GM23338 (cell line): Measurements from ENCODE around the gene SSBP2. TPM values are rescaled to one million over a fixed set of nuclear protein-coding genes. Genes with fewer than 3 reads are reported as not detected.

ENCODE experiments used
- ATAC-seq: fragments of 200-7000 bp; cut with Tn5 transposase; 3 replicates; pipeline ENCODE4 v1.9.1; 2020
- DNase-seq: peaks from one replicate; pipeline ENCODE4 v3.0.0-alpha.2; 2015; ENCODE audit warnings: low spot score
- H2AFZ ChIP-seq: fragments of 200-600 bp; sonication (generic); 2 replicates; pipeline ENCODE4 v1.8.0; 2016; ENCODE audit warnings: antibody characterized with exemption, mild to moderate bottlenecking, moderate library complexity
- H3F3A ChIP-seq: fragments of 200-600 bp; sonication (generic); replicated peaks from 2 replicates; pipeline ENCODE4 v1.8.0; 2017; ENCODE audit warnings: antibody characterized with exemption, mixed run types, low read depth
- H3K27ac ChIP-seq: fragments of 200-600 bp; sonication (generic); 2 replicates; pipeline ENCODE4 v1.6.1; 2016; ENCODE audit warnings: low read depth
- H3K27me3 ChIP-seq: fragments of 200-600 bp; sonication (generic); 2 replicates; pipeline ENCODE4 v1.8.0; 2016; ENCODE audit warnings: mild to moderate bottlenecking, mixed run types, moderate library complexity; ENCODE audit not compliant: insufficient read depth
- H3K36me3 ChIP-seq: fragments of 200-600 bp; sonication (generic); 2 replicates; pipeline ENCODE4 v1.8.0; 2016; ENCODE audit warnings: mild to moderate bottlenecking; ENCODE audit not compliant: insufficient read depth
- H3K4me1 ChIP-seq: fragments of 200-600 bp; sonication (generic); 2 replicates; pipeline ENCODE4 v1.8.0; 2016; ENCODE audit warnings: mild to moderate bottlenecking, moderate library complexity; ENCODE audit not compliant: insufficient read depth
- H3K4me2 ChIP-seq: fragments of 200-600 bp; sonication (generic); 2 replicates; pipeline ENCODE4 v1.7.1; 2017; ENCODE audit warnings: mixed run types
- H3K4me3 ChIP-seq: fragments of 200-600 bp; sonication (generic); 2 replicates; pipeline ENCODE4 v1.6.1; 2016; ENCODE audit warnings: mixed run types
- H3K79me2 ChIP-seq: fragments of 200-600 bp; sonication (generic); replicated peaks from 2 replicates; pipeline ENCODE4 v1.8.0; 2017; ENCODE audit warnings: mild to moderate bottlenecking; ENCODE audit not compliant: insufficient read depth
- H3K9me2 ChIP-seq: fragments of 200-600 bp; sonication (generic); 2 replicates; pipeline ENCODE4 v1.8.0; 2017; ENCODE audit not compliant: insufficient read depth
- H4K20me1 ChIP-seq: fragments of 200-600 bp; sonication (generic); replicated peaks from 2 replicates; pipeline ENCODE4 v1.8.0; 2017; ENCODE audit warnings: mild to moderate bottlenecking; ENCODE audit not compliant: insufficient read depth
- H3K27ac Mint-ChIP-seq: 2 replicates; pipeline ENCODE4 v1.8.0; 2020; ENCODE audit warnings: inconsistent platforms, mild to moderate bottlenecking, moderate library complexity, mixed read lengths
- H3K27me3 Mint-ChIP-seq: 3 replicates; pipeline ENCODE4 v1.8.0; 2022; ENCODE audit warnings: low read depth, mild to moderate bottlenecking, moderate library complexity, mixed read lengths, inconsistent platforms; ENCODE audit not compliant: insufficient read depth, poor library complexity
- H3K36me3 Mint-ChIP-seq: 3 replicates; pipeline ENCODE4 v1.8.0; 2021; ENCODE audit warnings: low read depth, mild to moderate bottlenecking, inconsistent platforms, moderate library complexity, mixed read lengths
- H3K4me1 Mint-ChIP-seq: 3 replicates; pipeline ENCODE4 v1.8.0; 2020; ENCODE audit warnings: mild to moderate bottlenecking, inconsistent platforms, mixed read lengths
- H3K4me3 Mint-ChIP-seq: 3 replicates; pipeline ENCODE4 v1.8.0; 2021; ENCODE audit warnings: moderate library complexity, mild to moderate bottlenecking, inconsistent platforms, mixed read lengths
- H3K9me3 Mint-ChIP-seq: 3 replicates; pipeline ENCODE4 v1.8.0; 2020; ENCODE audit warnings: moderate library complexity, mild to moderate bottlenecking, inconsistent platforms, mixed read lengths
- CREB1 ChIP-seq: fragments of 250-450 bp; sonication (Bioruptor Pico); IDR thresholded peaks from 2 replicates; pipeline ENCODE4 v1.5.0; 2020; ENCODE audit warnings: low read depth, mild to moderate bottlenecking, moderate library complexity
- EZH2 ChIP-seq: fragments of 200-600 bp; sonication (generic); IDR thresholded peaks from one replicate; pipeline ENCODE4 v1.8.0; 2017; ENCODE audit warnings: antibody characterized with exemption, mild to moderate bottlenecking, low read depth; ENCODE audit not compliant: unreplicated experiment
- EZH2phosphoT487 ChIP-seq: fragments of 200-600 bp; sonication (generic); IDR thresholded peaks from one replicate; pipeline ENCODE4 v1.8.1; 2018; ENCODE audit warnings: antibody characterized with exemption; ENCODE audit not compliant: unreplicated experiment
- JUNB ChIP-seq: IDR thresholded peaks from one replicate; pipeline ENCODE4 v1.6.1; 2016; ENCODE audit warnings: antibody characterized with exemption; ENCODE audit not compliant: unreplicated experiment
- NANOG ChIP-seq: IDR thresholded peaks from 2 replicates; pipeline ENCODE4 v1.6.1; 2016; ENCODE audit warnings: antibody characterized with exemption, borderline replicate concordance
- POLR2AphosphoS5 ChIP-seq: IDR thresholded peaks from 2 replicates; pipeline ENCODE4 v1.6.1; 2016; ENCODE audit warnings: antibody characterized with exemption, low read depth
- STAT1 ChIP-seq: IDR thresholded peaks from one replicate; pipeline ENCODE4 v1.6.1; 2016; ENCODE audit warnings: antibody characterized with exemption; ENCODE audit not compliant: unreplicated experiment
- polyA plus RNA-seq: library from polyadenylated mRNA; unstranded; fragments of >200 nt; fragmentation: Nextera tagmentation; extraction: Ambion mirVana; gene quantifications from 2 replicates; pipeline ENCODE4 v1.2.1, GENCODE V29; 2016
- total RNA-seq: library from RNA; depleted of rRNA; stranded (reverse); fragments of >200 nt; shearing (Covaris generic); gene quantifications from 2 replicates; pipeline ENCODE4 v1.2.3, GENCODE V29; 2014
- TF ChIP-seq, protein P1 (sequence below): IDR thresholded peaks from 2 replicates; pipeline ENCODE4 v1.6.1; 2016; ENCODE audit warnings: antibody characterized with exemption
- TF ChIP-seq, protein P2 (sequence below): fragments of 250-450 bp; sonication (Bioruptor Pico); IDR thresholded peaks from 2 replicates; pipeline ENCODE4 v1.5.0; 2020; ENCODE audit warnings: mild to moderate bottlenecking, moderate library complexity

The SSBP2 gene
- total and polyA plus RNA-seq, 2 experiments from 2014 or later: 21.5 to 24.7 TPM

GRCh38 chr5:81685471-81685870 is 65.4 kb downstream of the SSBP2 start:
- H3K27ac ChIP-seq: no peak overlapping the region
- no peaks in the 10 kb centered on the region; the same call in 1 of the 2 replicates for H3K9me2 ChIP-seq
- no peak overlapping the region for H2AFZ ChIP-seq
- no peaks in the 10 kb centered on the region for H3F3A ChIP-seq
- H4K20me1 ChIP-seq: no peaks in the 10 kb centered on the region
- no peak overlapping the region for H3K4me2 ChIP-seq
- H3K36me3 ChIP-seq: no peaks in the 10 kb centered on the region
- TF ChIP-seq CREB1 (CRISPR knock-in tag) (no peak), POLR2AphosphoS5 (no peak), NANOG (no peak), EZH2 (no peak), STAT1 (no peak), EZH2phosphoT487 (no peak), JUNB (no peak)
- TF ChIP-seq, protein P1, sequence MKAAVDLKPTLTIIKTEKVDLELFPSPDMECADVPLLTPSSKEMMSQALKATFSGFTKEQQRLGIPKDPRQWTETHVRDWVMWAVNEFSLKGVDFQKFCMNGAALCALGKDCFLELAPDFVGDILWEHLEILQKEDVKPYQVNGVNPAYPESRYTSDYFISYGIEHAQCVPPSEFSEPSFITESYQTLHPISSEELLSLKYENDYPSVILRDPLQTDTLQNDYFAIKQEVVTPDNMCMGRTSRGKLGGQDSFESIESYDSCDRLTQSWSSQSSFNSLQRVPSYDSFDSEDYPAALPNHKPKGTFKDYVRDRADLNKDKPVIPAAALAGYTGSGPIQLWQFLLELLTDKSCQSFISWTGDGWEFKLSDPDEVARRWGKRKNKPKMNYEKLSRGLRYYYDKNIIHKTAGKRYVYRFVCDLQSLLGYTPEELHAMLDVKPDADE: no peak
- TF ChIP-seq, protein P2, sequence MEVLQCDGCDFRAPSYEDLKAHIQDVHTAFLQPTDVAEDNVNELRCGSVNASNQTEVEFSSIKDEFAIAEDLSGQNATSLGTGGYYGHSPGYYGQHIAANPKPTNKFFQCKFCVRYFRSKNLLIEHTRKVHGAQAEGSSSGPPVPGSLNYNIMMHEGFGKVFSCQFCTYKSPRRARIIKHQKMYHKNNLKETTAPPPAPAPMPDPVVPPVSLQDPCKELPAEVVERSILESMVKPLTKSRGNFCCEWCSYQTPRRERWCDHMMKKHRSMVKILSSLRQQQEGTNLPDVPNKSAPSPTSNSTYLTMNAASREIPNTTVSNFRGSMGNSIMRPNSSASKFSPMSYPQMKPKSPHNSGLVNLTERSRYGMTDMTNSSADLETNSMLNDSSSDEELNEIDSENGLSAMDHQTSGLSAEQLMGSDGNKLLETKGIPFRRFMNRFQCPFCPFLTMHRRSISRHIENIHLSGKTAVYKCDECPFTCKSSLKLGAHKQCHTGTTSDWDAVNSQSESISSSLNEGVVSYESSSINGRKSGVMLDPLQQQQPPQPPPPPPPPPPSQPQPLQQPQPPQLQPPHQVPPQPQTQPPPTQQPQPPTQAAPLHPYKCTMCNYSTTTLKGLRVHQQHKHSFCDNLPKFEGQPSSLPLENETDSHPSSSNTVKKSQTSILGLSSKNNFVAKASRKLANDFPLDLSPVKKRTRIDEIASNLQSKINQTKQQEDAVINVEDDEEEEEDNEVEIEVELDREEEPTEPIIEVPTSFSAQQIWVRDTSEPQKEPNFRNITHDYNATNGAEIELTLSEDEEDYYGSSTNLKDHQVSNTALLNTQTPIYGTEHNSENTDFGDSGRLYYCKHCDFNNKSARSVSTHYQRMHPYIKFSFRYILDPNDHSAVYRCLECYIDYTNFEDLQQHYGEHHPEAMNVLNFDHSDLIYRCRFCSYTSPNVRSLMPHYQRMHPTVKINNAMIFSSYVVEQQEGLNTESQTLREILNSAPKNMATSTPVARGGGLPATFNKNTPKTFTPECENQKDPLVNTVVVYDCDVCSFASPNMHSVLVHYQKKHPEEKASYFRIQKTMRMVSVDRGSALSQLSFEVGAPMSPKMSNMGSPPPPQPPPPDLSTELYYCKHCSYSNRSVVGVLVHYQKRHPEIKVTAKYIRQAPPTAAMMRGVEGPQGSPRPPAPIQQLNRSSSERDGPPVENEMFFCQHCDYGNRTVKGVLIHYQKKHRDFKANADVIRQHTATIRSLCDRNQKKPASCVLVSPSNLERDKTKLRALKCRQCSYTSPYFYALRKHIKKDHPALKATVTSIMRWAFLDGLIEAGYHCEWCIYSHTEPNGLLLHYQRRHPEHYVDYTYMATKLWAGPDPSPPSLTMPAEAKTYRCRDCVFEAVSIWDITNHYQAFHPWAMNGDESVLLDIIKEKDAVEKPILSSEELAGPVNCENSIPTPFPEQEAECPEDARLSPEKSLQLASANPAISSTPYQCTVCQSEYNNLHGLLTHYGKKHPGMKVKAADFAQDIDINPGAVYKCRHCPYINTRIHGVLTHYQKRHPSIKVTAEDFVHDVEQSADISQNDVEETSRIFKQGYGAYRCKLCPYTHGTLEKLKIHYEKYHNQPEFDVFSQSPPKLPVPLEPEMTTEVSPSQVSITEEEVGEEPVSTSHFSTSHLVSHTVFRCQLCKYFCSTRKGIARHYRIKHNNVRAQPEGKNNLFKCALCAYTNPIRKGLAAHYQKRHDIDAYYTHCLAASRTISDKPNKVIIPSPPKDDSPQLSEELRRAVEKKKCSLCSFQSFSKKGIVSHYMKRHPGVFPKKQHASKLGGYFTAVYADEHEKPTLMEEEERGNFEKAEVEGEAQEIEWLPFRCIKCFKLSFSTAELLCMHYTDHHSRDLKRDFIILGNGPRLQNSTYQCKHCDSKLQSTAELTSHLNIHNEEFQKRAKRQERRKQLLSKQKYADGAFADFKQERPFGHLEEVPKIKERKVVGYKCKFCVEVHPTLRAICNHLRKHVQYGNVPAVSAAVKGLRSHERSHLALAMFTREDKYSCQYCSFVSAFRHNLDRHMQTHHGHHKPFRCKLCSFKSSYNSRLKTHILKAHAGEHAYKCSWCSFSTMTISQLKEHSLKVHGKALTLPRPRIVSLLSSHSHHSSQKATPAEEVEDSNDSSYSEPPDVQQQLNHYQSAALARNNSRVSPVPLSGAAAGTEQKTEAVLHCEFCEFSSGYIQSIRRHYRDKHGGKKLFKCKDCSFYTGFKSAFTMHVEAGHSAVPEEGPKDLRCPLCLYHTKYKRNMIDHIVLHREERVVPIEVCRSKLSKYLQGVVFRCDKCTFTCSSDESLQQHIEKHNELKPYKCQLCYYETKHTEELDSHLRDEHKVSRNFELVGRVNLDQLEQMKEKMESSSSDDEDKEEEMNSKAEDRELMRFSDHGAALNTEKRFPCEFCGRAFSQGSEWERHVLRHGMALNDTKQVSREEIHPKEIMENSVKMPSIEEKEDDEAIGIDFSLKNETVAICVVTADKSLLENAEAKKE (CRISPR knock-in tag): no peak
- Mint-ChIP-seq H3K4me1 (no peaks in the 10 kb centered on the region; the same call in 2 of the 3 replicates), H3K27me3 (peaks cover 7% of the 10 kb centered on the region), H3K36me3 (no peaks in the 10 kb centered on the region; the same call in 2 of the 3 replicates), H3K9me3 (no peaks in the 10 kb centered on the region), H3K4me3 (no peak overlapping the region), H3K27ac (no peak overlapping the region)
- DNase-seq (no peak), ATAC-seq (no peak)
- no peaks in the 10 kb centered on the region for H3K4me1 ChIP-seq
- H3K79me2 ChIP-seq: no peaks in the 10 kb centered on the region
- H3K27me3 ChIP-seq: no peaks in the 10 kb centered on the region
- H3K4me3 ChIP-seq: no peak overlapping the region
